ENCODE data around the gene PRRG4. TPM values are rescaled to one million over a fixed set of nuclear protein-coding genes. Genes with fewer than 3 reads are reported as not detected.

PRRG4 gene
- total RNA-seq, 2 donors from 2014 or later = 2.9 to 3.7 TPM

- H3K9me3 ChIP-seq (ENCODE audit: control insufficient read depth, low read length) = no peaks in the 10 kb centered on the region
- Mint-ChIP-seq H3K9me3 (no peaks in the 10 kb centered on the region), H3K27ac (no peak overlapping the region), H3K36me3 (ENCODE audit: low read depth) (no peaks in the 10 kb centered on the region), H3K27me3 (ENCODE audit: insufficient read depth) (no peaks in the 10 kb centered on the region), H3K4me1 (no peaks in the 10 kb centered on the region), H3K4me3 (no peak overlapping the region)
- H3K27me3 ChIP-seq (ENCODE audit: control insufficient read depth, insufficient read depth, low read length, poor library complexity, severe bottlenecking) = no peaks in the 10 kb centered on the region
- H3K4me3 ChIP-seq (ENCODE audit: low read length) = no peak overlapping the region
- H3K36me3 ChIP-seq (ENCODE audit: control insufficient read depth, insufficient read depth, low read length) = no peaks in the 10 kb centered on the region
- no peak for TF ChIP-seq CTCF (conservative IDR thresholded peaks at IDR 0.05)
- no peaks in the 10 kb centered on the region for H3K4me1 ChIP-seq (ENCODE audit: control insufficient read depth, insufficient read depth, low read length)
- no peak overlapping the region for H3K9ac ChIP-seq (ENCODE audit: extremely low read depth, low read length, poor library complexity, severe bottlenecking)
- no peak for DNase-seq
- H3K27ac ChIP-seq (ENCODE audit: low read depth, low read length) = no peak overlapping the region
- 92% methylated on average over 3 of the region's 3 CpGs for WGBS, 2 experiments (ENCODE audit: insufficient coverage in 1 of 2, insufficient read length in 1 of 2)
These were observed 44.5 kb upstream of the PRRG4 start for GRCh38 chr11:32785262-32785661.

- Histone ChIP-seq H3K27me3 (ENCODE audit: control insufficient read depth, insufficient read depth, low read length, poor library complexity, severe bottlenecking) (no peaks in the 10 kb centered on the region), H3K4me3 (ENCODE audit: low read length) (no peak overlapping the region)
- H3K4me1 Mint-ChIP-seq = no peaks in the 10 kb centered on the region
These were observed 42.9 kb upstream of the PRRG4 start for GRCh38 chr11:32786811-32787210.

GRCh38 chr11:32790916-32791315 is 38.8 kb upstream of the PRRG4 start:
- H3K27ac Mint-ChIP-seq = no peak overlapping the region
- H3K27ac ChIP-seq (ENCODE audit: low read depth, low read length) = no peak overlapping the region
- H3K9me3 ChIP-seq (ENCODE audit: control insufficient read depth, low read length) = no peaks in the 10 kb centered on the region
- no peaks in the 10 kb centered on the region for H3K36me3 ChIP-seq (ENCODE audit: control insufficient read depth, insufficient read depth, low read length)
- no peaks in the 10 kb centered on the region for H3K27me3 ChIP-seq (ENCODE audit: control insufficient read depth, insufficient read depth, low read length, poor library complexity, severe bottlenecking)
- H3K27me3 Mint-ChIP-seq (ENCODE audit: insufficient read depth) = no peaks in the 10 kb centered on the region
- H3K4me3 Mint-ChIP-seq = no peak overlapping the region
- H3K4me1 ChIP-seq (ENCODE audit: control insufficient read depth, insufficient read depth, low read length) = no peaks in the 10 kb centered on the region
- H3K9me3 Mint-ChIP-seq = no peaks in the 10 kb centered on the region
- H3K36me3 Mint-ChIP-seq (ENCODE audit: low read depth) = no peaks in the 10 kb centered on the region
- no peak for DNase-seq
- no peak overlapping the region for H3K9ac ChIP-seq (ENCODE audit: extremely low read depth, low read length, poor library complexity, severe bottlenecking)
- H3K4me3 ChIP-seq (ENCODE audit: low read length) = no peak overlapping the region
- TF ChIP-seq CTCF (conservative IDR thresholded peaks at IDR 0.05) = no peak
- 80 to 86% methylated on average over 1 of the region's 1 CpG for WGBS, 2 experiments (ENCODE audit: insufficient coverage in 1 of 2, insufficient read length in 1 of 2)
- no peaks in the 10 kb centered on the region for H3K4me1 Mint-ChIP-seq

More at GRCh38 chr11:32786811-32787210, 42.9 kb upstream of the PRRG4 start:
- no peaks in the 10 kb centered on the region for H3K9me3 Mint-ChIP-seq
- no peak overlapping the region for H3K27ac Mint-ChIP-seq
- Histone ChIP-seq H3K36me3 (ENCODE audit: control insufficient read depth, insufficient read depth, low read length) (no peaks in the 10 kb centered on the region), H3K9me3 (ENCODE audit: control insufficient read depth, low read length) (no peaks in the 10 kb centered on the region), H3K27ac (ENCODE audit: low read depth, low read length) (no peak overlapping the region), H3K9ac (ENCODE audit: extremely low read depth, low read length, poor library complexity, severe bottlenecking) (no peak overlapping the region), H3K4me1 (ENCODE audit: control insufficient read depth, insufficient read depth, low read length) (no peaks in the 10 kb centered on the region)
- no peaks in the 10 kb centered on the region for H3K36me3 Mint-ChIP-seq (ENCODE audit: low read depth)
- no peak overlapping the region for H3K4me3 Mint-ChIP-seq
- TF ChIP-seq CTCF (conservative IDR thresholded peaks at IDR 0.05) = no peak
- no peak for DNase-seq
- no peaks in the 10 kb centered on the region for H3K27me3 Mint-ChIP-seq (ENCODE audit: insufficient read depth)

Data from endodermal cell (in vitro differentiated cells).